ENCODE results near the gene GPR160.

The GPR160 gene

DNA sequence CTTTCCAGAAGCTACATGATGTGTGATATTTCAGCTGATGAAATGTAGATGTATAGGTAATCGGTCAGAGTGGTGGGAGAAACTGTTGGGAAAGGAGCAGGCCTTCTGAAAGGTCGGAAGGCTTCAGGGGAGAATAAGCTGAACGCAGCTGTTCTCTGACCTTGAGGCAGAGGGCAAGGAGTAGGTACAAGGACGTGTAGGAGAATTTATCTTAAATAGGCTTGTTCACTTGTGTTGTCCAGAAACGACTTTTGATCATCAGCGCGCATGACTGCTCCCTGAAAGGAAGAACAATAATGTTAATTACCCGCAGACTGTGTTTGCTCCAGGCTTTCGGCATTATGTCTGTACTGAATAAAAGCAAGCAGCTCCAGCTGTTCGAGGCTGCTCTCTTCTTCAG, 39.6 kb downstream of the GPR160 start:
- Histone ChIP-seq H3K36me3 (ENCODE audit: insufficient read depth, low read depth, low read length) (no peaks in the 10 kb centered on the region), H3K27ac (ENCODE audit: low read length) (no peak overlapping the region)

DNA sequence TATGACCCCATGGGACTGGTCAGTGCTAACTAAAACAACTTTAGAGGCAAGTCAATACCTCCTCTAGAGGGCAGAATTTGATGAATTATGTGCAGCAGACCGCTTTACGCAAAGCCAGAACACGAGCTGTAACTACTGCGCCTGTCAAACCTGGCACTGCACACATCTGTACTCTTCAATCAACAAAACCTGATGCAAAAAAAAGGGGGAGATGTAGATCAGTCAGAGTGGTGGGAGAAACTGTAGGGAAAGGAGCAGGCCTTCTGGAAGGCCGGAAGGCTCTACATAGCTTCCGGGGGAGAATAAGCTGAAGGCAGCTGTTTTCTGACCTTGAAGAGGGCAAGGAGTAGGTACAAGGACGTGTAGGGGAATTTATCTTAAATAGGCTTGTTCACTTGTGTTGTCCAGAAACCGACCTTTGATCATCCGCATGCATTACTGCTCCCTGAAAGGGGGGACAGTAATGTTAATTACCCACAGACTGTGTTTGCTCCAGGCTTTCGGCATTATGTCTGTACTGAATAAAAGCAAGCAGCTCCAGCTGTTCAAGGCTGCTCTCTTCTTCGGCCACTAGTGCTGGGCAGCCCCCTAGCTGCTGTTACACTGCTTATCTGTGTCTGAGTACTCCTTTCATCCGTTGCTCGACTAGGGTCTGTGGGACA, 41.0 kb downstream of the GPR160 start:
- Histone ChIP-seq H3K9ac (ENCODE audit: low read depth, low read length) (no peak overlapping the region), H3K36me3 (ENCODE audit: insufficient read depth, low read depth, low read length) (peaks cover under 1% of the 10 kb centered on the region; the same call in 1 of the 2 replicates), H3K4me1 (ENCODE audit: insufficient read depth, low read length) (no peaks in the 10 kb centered on the region), H3K27me3 (ENCODE audit: insufficient read depth, low read length) (no peaks in the 10 kb centered on the region), H3K27ac (ENCODE audit: low read length) (no peak overlapping the region), H3K9me3 (ENCODE audit: insufficient read depth, low read depth, low read length) (no peaks in the 10 kb centered on the region), H3K4me3 (ENCODE audit: low read length) (no peak overlapping the region)

More for the DNA sequence above, 39.6 kb downstream of the GPR160 start:
- Histone ChIP-seq H3K9ac (ENCODE audit: low read depth, low read length) (no peak overlapping the region), H3K4me1 (ENCODE audit: insufficient read depth, low read length) (no peaks in the 10 kb centered on the region), H3K27me3 (ENCODE audit: insufficient read depth, low read length) (no peaks in the 10 kb centered on the region), H3K9me3 (ENCODE audit: insufficient read depth, low read depth, low read length) (no peaks in the 10 kb centered on the region), H3K4me3 (ENCODE audit: low read length) (no peak overlapping the region)

DNA sequence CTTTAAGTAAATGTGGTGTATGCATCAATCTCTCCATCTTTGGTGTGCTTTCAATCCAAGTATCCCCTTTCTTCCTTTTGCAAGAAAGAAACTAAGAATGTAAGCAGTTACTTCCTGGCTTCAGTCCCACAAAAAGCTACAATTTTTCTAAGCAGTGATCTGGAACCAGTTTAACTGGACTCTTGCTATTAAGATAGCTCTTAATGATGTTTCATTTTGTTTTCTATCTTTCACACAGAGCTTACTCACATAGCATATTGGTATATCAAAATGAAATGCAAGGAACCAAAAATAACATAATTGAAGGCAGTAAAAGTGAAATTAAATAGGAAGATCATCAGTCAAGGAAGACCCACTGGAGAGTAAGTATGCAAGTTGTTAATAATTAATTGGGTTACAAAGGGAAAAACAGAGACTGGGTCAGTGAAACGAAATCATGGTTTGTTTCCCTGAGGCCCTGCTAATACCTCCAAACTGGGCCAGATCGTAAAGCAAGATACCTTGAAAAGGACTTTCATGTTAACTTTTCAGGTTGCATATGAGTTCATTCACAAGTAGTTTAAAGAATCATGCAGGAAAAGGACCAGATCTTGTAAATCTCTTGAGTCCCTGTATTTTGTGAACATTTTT, 41.9 kb downstream of the GPR160 start:
- Histone ChIP-seq H3K36me3 (ENCODE audit: insufficient read depth, low read depth, low read length) (peaks cover 9% of the 10 kb centered on the region; the same call in 1 of the 2 replicates), H3K27me3 (ENCODE audit: insufficient read depth, low read length) (no peaks in the 10 kb centered on the region), H3K9me3 (ENCODE audit: insufficient read depth, low read depth, low read length) (no peaks in the 10 kb centered on the region), H3K4me1 (ENCODE audit: insufficient read depth, low read length) (no peaks in the 10 kb centered on the region), H3K4me3 (ENCODE audit: low read length) (no peak overlapping the region), H3K9ac (ENCODE audit: low read depth, low read length) (no peak overlapping the region), H3K27ac (ENCODE audit: low read length) (no peak overlapping the region)

DNA sequence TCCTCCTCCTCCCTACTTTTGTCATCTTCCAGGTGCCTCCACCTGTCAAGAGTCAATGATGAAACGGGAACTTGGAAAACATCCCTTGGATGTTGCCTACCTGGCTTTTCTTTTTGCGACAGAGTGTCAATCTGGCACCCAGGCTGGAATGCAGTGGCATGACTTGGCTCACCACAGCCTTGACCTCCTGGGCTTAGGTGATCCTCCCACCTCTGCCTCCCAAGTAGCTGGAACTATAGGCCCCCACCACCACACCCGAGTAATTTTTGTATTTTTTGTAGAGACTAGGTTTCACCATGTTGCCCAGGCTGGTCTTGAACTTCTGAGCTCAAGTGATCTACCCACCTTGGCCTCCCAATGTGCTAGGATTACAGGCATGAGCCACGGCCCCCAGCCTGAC, 42.8 kb downstream of the GPR160 start:
- H3K9ac ChIP-seq (ENCODE audit: low read depth, low read length): no peak overlapping the region
- H3K36me3 ChIP-seq (ENCODE audit: insufficient read depth, low read depth, low read length): peaks cover 15% of the 10 kb centered on the region
- H3K4me1 ChIP-seq (ENCODE audit: insufficient read depth, low read length): no peaks in the 10 kb centered on the region
- no peaks in the 10 kb centered on the region for H3K27me3 ChIP-seq (ENCODE audit: insufficient read depth, low read length)
- no peak overlapping the region for H3K4me3 ChIP-seq (ENCODE audit: low read length)
- no peak overlapping the region for H3K27ac ChIP-seq (ENCODE audit: low read length)
- no peaks in the 10 kb centered on the region for H3K9me3 ChIP-seq (ENCODE audit: insufficient read depth, low read depth, low read length)

DNA sequence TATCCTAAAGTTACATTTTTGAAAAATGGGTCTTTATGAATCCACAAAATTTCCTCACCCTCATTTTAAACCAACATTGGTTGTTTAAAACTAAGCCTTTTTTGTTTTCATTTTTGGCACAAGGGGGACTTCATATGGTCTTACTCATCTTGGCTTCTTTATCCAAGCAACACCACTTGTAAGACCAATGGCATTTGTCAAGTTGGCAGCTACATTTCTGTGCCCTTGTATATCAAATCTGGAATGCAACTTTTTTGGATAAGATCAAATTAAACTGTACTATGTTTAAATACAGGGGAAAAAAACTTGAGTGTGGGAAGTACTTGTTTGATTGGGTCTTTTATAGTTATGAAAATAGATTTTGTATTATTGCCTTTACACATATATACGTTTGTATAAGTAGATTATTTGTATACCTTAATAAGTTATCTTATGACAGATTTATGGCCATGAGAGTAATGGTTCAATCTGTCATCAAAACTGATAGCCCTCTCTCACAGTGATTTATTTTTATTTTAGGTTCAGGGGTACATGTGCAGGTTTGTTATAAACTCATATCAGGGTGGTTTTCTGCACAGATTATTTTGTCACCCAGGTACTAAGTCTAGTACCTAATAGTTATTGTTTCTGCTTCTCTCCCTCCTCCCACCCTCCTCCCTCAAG, 43.4 kb downstream of the GPR160 start:
- Histone ChIP-seq H3K4me1 (ENCODE audit: insufficient read depth, low read length) (no peaks in the 10 kb centered on the region), H3K27me3 (ENCODE audit: insufficient read depth, low read length) (no peaks in the 10 kb centered on the region), H3K36me3 (ENCODE audit: insufficient read depth, low read depth, low read length) (peaks cover 21% of the 10 kb centered on the region), H3K27ac (ENCODE audit: low read length) (no peak overlapping the region), H3K9me3 (ENCODE audit: insufficient read depth, low read depth, low read length) (no peaks in the 10 kb centered on the region), H3K9ac (ENCODE audit: low read depth, low read length) (no peak overlapping the region), H3K4me3 (ENCODE audit: low read length) (no peak overlapping the region)

DNA sequence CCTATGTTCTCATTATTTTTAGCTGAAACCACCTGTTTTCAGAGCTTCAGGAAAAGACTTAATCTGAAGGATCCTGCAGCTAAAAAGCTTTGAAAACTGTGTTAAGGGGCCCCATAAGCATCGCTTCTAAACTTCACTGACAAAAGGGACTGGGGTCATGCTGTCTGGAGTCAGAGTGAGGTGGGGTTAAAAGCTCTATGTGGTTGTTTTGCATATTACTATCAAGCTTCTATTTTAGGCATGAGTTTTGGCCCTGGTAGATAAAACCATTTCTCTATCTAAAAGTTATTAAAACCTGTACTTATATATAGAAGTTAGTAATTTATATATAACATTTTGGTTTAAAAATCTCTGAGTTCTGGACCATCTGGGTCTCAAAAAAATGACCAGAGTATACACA, 45.5 kb downstream of the GPR160 start:
- H3K9me3 ChIP-seq (ENCODE audit: insufficient read depth, low read depth, low read length): no peaks in the 10 kb centered on the region
- no peak overlapping the region for H3K9ac ChIP-seq (ENCODE audit: low read depth, low read length)
- H3K36me3 ChIP-seq (ENCODE audit: insufficient read depth, low read depth, low read length): peaks cover 28% of the 10 kb centered on the region

DNA sequence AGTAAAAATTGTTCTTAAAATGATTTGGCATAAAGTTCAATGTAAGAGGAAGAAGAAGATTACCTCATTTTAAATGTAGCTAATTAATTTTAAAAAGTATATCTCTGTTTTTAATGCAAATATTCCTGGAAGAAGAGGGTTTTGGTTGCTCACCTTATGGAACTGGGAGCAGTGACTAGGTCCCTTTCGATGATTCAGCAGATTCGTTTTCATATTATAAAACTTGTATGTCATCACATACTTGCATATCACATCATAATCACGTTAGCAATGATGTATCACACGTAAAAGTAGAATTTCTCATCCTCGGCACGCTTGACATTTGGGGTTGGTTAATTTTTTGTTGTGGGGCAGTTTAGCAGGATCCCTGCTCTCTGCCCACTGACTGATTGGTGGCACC, 47.6 kb downstream of the GPR160 start:
- no peak overlapping the region for H3K27ac ChIP-seq (ENCODE audit: low read length)
- no peak overlapping the region for H3K9ac ChIP-seq (ENCODE audit: low read depth, low read length)
- H3K9me3 ChIP-seq (ENCODE audit: insufficient read depth, low read depth, low read length): no peaks in the 10 kb centered on the region
- no peaks in the 10 kb centered on the region for H3K27me3 ChIP-seq (ENCODE audit: insufficient read depth, low read length)
- peaks cover 34% of the 10 kb centered on the region for H3K36me3 ChIP-seq (ENCODE audit: insufficient read depth, low read depth, low read length)
- H3K4me3 ChIP-seq (ENCODE audit: low read length): no peak overlapping the region
- H3K4me1 ChIP-seq (ENCODE audit: insufficient read depth, low read length): no peaks in the 10 kb centered on the region

More for the DNA sequence above, 45.5 kb downstream of the GPR160 start:
- no peak overlapping the region for H3K4me3 ChIP-seq (ENCODE audit: low read length)
- H3K27me3 ChIP-seq (ENCODE audit: insufficient read depth, low read length): no peaks in the 10 kb centered on the region
- no peaks in the 10 kb centered on the region for H3K4me1 ChIP-seq (ENCODE audit: insufficient read depth, low read length)
- no peak overlapping the region for H3K27ac ChIP-seq (ENCODE audit: low read length)

DNA sequence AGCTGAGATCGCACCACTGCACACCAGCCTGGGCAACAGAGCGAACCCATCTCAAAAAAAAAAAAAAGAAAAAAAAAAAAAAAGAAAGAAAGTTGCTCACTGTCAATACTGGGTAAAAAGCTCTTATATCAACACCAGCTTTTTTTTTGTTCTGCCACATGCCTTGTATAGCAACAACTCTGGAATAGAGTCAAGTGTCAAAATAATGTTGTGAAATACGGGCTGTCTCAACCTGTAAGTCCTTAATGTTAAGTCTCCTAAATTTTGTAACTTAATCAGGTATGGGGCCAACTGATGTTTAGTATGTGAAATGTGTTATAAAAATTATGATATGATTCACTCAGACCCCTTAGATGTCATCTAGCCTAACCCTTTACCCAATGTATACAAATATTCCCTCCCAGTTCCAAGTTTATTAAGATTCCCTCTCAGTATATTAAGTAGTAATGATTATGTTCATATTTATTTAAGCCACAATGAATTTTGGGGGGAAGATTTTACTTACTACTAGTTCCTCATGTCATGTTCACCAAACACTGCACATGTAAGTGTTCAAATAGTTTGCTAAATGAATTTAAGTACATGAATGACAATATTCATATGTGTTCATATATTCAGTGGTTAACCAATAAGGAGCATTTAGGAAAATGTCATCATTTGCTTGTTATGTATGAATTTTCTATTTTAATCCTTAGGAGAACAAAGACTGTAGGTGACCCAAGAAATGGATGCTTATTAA, 52.2 kb downstream of the GPR160 start:
- Histone ChIP-seq H3K9ac (ENCODE audit: low read depth, low read length) (no peak overlapping the region), H3K27me3 (ENCODE audit: insufficient read depth, low read length) (no peaks in the 10 kb centered on the region), H3K4me3 (ENCODE audit: low read length) (no peak overlapping the region), H3K4me1 (ENCODE audit: insufficient read depth, low read length) (no peaks in the 10 kb centered on the region), H3K36me3 (ENCODE audit: insufficient read depth, low read depth, low read length) (peaks cover 57% of the 10 kb centered on the region), H3K9me3 (ENCODE audit: insufficient read depth, low read depth, low read length) (no peaks in the 10 kb centered on the region), H3K27ac (ENCODE audit: low read length) (no peak overlapping the region)

DNA sequence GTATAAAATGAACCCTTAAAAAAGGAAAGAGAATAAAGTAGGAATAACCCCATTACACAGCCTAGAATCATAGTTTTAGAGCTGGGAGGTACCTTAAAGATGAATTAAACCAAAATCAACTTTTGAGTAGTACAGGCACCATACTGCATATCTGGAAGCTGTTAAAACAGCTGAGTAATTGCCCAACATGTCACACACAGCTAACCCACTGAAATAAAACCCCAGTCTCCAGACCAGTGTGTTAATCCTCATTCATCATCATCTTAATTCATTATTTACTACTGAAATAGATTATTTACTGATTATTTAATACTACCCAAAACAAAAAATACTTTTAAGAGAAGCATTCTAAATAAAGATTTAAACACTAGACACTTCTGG, 52.8 kb downstream of the GPR160 start:
- H3K27ac ChIP-seq (ENCODE audit: low read length): no peak overlapping the region
- no peaks in the 10 kb centered on the region for H3K27me3 ChIP-seq (ENCODE audit: insufficient read depth, low read length)
- H3K9me3 ChIP-seq (ENCODE audit: insufficient read depth, low read depth, low read length): no peaks in the 10 kb centered on the region
- no peak overlapping the region for H3K4me3 ChIP-seq (ENCODE audit: low read length)
- H3K9ac ChIP-seq (ENCODE audit: low read depth, low read length): no peak overlapping the region
- peaks cover 58% of the 10 kb centered on the region for H3K36me3 ChIP-seq (ENCODE audit: insufficient read depth, low read depth, low read length)
- H3K4me1 ChIP-seq (ENCODE audit: insufficient read depth, low read length): no peaks in the 10 kb centered on the region

DNA sequence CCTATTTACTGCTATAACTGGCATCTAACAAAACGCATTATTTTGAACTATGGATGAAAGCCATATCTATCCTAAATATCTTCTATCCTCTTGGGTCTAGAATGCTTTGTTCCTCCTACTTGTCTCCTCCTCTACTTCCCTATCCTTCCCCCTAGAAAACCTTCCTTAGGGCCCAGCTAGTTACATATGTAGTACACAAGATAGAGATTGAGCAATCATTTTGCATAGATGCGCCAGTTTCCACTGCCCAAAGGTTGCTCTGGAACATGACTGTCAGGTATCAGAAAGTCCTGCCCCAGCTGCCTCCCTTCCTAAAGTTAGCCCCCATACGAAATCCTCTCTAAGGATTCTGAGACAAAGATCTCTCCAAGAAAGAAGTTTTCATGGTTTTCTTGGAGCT, 55.1 kb downstream of the GPR160 start:
- peaks cover 69% of the 10 kb centered on the region for H3K36me3 ChIP-seq (ENCODE audit: insufficient read depth, low read depth, low read length)
- no peak overlapping the region for H3K27ac ChIP-seq (ENCODE audit: low read length)
- no peaks in the 10 kb centered on the region for H3K4me1 ChIP-seq (ENCODE audit: insufficient read depth, low read length)
- no peak overlapping the region for H3K9ac ChIP-seq (ENCODE audit: low read depth, low read length)
- H3K27me3 ChIP-seq (ENCODE audit: insufficient read depth, low read length): no peaks in the 10 kb centered on the region
- no peaks in the 10 kb centered on the region for H3K9me3 ChIP-seq (ENCODE audit: insufficient read depth, low read depth, low read length)
- H3K4me3 ChIP-seq (ENCODE audit: low read length): no peak overlapping the region

DNA sequence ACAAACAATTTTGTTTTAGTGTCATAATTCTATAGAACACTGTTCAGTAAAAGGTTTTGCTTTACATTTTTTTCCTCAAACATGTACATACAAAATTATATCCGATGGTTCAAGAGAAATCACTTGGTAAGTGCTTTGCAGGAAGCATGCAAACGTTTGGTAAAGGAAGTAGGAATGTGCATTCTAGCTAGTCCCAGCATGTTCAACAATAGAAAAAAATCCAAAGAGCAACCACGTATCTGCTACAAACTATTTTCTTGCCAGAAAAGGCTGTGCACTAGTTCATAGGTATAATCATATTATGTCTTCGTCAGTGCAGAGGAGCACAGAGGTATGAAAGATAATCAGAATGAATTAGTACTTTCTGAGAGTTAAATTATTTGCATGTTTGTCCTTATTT, 58.0 kb downstream of the GPR160 start:
- Histone ChIP-seq H3K27me3 (ENCODE audit: insufficient read depth, low read length) (no peaks in the 10 kb centered on the region), H3K4me3 (ENCODE audit: low read length) (no peak overlapping the region), H3K9ac (ENCODE audit: low read depth, low read length) (no peak overlapping the region), H3K9me3 (ENCODE audit: insufficient read depth, low read depth, low read length) (no peaks in the 10 kb centered on the region), H3K27ac (ENCODE audit: low read length) (no peak overlapping the region), H3K4me1 (ENCODE audit: insufficient read depth, low read length) (no peaks in the 10 kb centered on the region), H3K36me3 (ENCODE audit: insufficient read depth, low read depth, low read length) (peaks cover 89% of the 10 kb centered on the region)

Measured in iPS-20b (cell line).